HFF-Myc (cell line): ENCODE data around the gene SIL1.

Experiments
- DNase-seq: peaks from one replicate; pipeline ENCODE4 v3.0.0-alpha.2; 2011; ENCODE audit warnings: low read depth; ENCODE audit errors: extremely low read depth
- H3K4me3 ChIP-seq: replicated peaks from 2 replicates; pipeline ENCODE4 v1.5.1; 2011; ENCODE audit warnings: low read depth, mild to moderate bottlenecking, control low read depth, low read length
- TF ChIP-seq, protein P1 (sequence below): IDR thresholded peaks from 2 replicates; pipeline ENCODE4 v1.5.1; 2012; ENCODE audit warnings: mild to moderate bottlenecking, low read depth, low read length, control low read depth; ENCODE audit errors: missing control alignments

The SIL1 gene

DNA sequence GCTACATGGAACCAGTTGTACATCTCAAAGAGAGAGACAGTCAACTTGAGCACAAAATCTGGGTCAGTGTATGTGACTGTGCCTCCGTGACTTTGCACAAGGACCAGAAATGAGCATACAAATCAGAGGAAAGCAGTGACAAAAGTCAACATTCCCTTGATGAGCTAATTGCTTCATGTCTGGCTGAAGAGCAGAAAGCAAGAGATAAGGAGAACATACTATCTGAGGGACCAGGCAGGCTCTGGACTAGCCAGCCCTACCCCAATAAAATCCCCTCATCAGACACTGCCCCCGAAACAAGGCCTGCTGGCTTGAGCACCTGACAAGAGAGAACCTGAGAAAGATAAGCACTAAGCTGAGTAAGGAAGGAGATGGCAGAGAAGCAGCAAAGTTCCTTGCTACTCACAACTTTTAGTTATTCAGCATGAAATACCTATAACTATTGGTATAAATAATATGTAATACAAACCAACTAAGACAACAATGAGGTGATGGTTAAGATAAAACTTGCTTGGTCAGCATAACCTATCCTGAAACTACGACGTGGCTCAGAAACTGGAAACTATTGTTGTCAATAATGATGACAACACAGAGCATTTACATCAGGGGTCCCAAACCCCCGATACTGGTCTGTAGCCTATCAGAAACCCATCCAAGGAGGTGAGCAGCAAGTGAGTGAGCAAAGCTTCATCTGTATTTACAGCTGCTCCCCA, 9.5 kb downstream of the SIL1 start:
- TF ChIP-seq, protein P1, sequence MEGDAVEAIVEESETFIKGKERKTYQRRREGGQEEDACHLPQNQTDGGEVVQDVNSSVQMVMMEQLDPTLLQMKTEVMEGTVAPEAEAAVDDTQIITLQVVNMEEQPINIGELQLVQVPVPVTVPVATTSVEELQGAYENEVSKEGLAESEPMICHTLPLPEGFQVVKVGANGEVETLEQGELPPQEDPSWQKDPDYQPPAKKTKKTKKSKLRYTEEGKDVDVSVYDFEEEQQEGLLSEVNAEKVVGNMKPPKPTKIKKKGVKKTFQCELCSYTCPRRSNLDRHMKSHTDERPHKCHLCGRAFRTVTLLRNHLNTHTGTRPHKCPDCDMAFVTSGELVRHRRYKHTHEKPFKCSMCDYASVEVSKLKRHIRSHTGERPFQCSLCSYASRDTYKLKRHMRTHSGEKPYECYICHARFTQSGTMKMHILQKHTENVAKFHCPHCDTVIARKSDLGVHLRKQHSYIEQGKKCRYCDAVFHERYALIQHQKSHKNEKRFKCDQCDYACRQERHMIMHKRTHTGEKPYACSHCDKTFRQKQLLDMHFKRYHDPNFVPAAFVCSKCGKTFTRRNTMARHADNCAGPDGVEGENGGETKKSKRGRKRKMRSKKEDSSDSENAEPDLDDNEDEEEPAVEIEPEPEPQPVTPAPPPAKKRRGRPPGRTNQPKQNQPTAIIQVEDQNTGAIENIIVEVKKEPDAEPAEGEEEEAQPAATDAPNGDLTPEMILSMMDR, result no peak
- no peak overlapping the region for H3K4me3 ChIP-seq
- no peak for DNase-seq

DNA sequence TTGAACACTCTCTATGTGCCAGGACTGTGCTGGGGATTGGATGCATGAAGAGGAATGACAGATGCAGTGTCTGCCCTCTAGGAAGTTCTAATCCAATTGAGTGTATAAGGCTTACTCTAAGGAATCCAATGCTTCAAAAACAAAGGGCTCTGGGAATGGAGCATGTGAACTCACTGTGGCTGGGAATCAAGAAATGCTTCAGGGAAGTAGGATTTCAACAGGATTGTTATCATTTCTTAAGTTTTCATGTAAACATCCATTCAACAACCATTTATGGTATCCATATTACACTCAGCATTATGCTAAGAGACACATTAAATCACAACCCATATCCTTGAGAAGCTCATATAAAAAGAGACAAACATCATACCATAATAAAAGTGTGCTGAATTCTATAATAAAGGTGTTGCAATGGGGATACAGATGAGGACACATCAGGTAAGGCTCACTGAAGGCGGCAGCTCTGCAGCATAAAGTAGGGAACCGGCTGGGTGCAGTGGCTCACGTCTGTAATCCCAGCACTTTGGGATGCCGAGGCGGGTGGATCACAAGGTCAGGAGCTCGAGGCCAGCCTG, 11.3 kb downstream of the SIL1 start:
- TF ChIP-seq, protein P1, result no peak
- DNase-seq, result no peak
- no peak overlapping the region for H3K4me3 ChIP-seq

DNA sequence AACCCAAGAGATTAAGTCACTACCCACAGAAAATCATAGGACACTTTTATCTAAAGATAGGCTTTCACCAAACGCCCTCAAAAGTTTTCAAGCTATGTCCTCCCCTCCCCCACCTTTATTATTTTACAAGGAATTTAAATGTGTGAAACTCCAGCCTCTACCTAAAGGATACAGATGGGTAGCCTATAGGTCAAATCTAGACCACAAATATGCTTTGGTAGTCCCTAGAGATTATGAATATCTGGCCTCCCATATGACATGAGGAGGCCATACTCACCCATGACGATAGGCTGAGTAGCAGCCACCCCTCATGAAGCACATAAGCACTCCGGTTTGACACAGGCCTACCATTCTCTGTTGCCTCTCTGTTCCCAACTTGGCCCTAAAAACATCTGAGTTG, 11.9 kb downstream of the SIL1 start:
- no peak for DNase-seq
- TF ChIP-seq, protein P1, result no peak
- H3K4me3 ChIP-seq, result no peak overlapping the region

DNA sequence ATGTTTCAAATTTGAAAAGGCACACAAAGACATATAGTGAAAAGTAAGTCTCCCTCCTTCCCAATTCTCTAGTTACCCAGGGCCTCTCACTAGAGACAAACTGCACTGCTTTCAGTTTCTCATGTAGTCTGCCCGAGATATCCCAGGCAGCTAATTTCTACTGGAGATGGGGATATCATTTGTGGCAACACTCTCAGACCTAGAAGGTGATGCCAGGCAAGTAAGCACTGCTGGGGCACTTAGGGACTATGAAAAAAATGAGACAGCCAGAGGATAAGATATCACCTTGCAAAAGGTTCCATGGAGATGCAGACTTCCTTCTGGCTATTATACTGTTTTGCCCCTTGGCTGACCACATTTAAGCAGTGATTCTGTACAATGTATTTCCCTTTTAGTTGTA, 12.6 kb downstream of the SIL1 start:
- TF ChIP-seq, protein P1, result no peak
- no peak for DNase-seq
- H3K4me3 ChIP-seq, result no peak overlapping the region

DNA sequence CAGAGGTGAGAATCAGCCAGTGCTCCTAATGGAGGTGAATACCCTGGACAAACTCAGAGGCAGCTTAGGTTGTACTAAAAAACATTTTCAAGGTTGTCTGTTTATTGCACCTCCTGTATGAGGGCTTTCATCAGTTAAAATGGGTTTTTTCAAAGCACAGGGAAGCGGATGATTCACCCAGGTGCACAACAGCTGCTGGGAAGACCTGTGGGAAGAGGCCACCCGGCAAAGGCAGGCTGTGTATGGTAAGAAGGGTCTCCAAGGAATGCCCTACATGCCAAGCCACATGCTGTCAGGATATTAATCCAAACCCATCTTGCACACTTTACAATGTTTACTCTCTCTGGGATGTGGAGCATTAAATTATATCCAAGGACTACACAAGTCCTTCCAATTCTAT, 14.7 kb downstream of the SIL1 start:
- no peak overlapping the region for H3K4me3 ChIP-seq
- TF ChIP-seq, protein P1, result no peak
- no peak for DNase-seq

DNA sequence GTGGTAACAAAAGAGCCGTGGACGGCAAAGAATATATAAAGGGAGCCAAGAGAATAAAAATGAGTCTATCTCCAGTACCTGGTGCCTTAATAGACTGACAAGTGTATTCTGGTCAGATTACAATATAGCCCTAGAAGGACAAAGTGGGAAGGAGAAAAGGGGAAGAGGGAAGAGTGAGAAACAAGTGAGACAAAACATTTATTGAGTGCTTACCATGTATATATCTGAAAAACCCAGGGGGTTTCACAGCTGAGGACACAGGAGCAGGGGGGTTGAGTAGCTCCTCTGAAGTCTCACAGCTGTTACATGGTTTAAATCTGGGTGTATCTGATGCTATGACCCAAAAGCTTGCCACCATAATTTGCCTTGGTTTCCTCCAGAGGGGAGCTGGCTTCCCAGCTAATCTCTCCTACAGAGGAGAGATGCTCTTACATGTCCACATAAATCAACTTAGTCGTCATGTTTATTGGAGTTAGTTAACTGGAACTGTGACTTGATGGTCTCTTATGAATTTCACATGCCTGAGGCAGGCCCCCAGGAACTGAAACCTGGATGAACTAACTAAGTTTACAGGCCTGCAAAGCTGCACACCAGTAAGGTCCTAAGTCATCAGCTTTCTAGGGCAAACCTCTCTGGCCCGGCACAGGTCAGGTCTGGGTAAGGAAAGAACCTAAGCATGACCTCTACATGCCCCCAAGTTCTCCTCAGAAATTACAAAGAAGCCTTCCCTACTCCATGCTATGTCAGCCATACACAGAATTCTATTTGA, 15.5 kb downstream of the SIL1 start:
- TF ChIP-seq, protein P1, result no peak
- no peak for DNase-seq

More for the DNA sequence above, 15.5 kb downstream of the SIL1 start:
- H3K4me3 ChIP-seq, result no peak overlapping the region
